ENCODE data around the gene OLAH. TPM values are rescaled to one million over a fixed set of nuclear protein-coding genes. Genes with fewer than 3 reads are reported as not detected.
A peak's percentile ranks its signal among the peaks of the same experiment; 100 is the strongest.

Gene OLAH
- polyA plus RNA-seq, 4 donors: 0.29 to 0.96 (median 0.64) TPM

- no peak for DNase-seq (ENCODE audit: low read depth in 4 of 4, low spot score in 3 of 4)
These were observed 25.1 kb downstream of the OLAH start for GRCh38 chr10:15068802-15069201.

- DNase-seq (ENCODE audit: low read depth in 4 of 4, low spot score in 3 of 4): no peak
These were observed 25.5 kb downstream of the OLAH start for GRCh38 chr10:15069230-15069629.

GRCh38 chr10:15072358-15072757 is 28.6 kb downstream of the OLAH start:
- no peak for DNase-seq (ENCODE audit: low read depth in 4 of 4, low spot score in 3 of 4)

GRCh38 chr10:15075421-15075820 is 31.7 kb downstream of the OLAH start:
- no peak for DNase-seq (ENCODE audit: low read depth in 4 of 4, low spot score in 3 of 4)

- DNase-seq (ENCODE audit: low read depth in 4 of 4, low spot score in 3 of 4): no peak
These were observed 40.1 kb downstream of the OLAH start for GRCh38 chr10:15083674-15084501.

- DNase-seq (ENCODE audit: low read depth in 4 of 4, low spot score in 3 of 4): peak; percentile 53 to 74 (median 72)
These were observed 40.8 kb downstream of the OLAH start for GRCh38 chr10:15084502-15084922.

- peak; percentile 58 to 74 (median 66) for DNase-seq (ENCODE audit: low read depth in 4 of 4, low spot score in 3 of 4)
These were observed 44.9 kb downstream of the OLAH start, which contains the start of gene ACBD7 for GRCh38 chr10:15088428-15089261. TSS of gene ACBD7 (minus strand) at chr10:15088776. CDS start at chr10:15088728, 48 bp downstream.

- DNase-seq (ENCODE audit: low read depth in 4 of 4, low spot score in 3 of 4): no peak
These were observed 47.7 kb downstream of the OLAH start for GRCh38 chr10:15091418-15091817.

- DNase-seq (ENCODE audit: low read depth in 4 of 4, low spot score in 3 of 4): no peak
These were observed 49.2 kb downstream of the OLAH start for GRCh38 chr10:15092855-15093408.

GRCh38 chr10:15096661-15097010 is 52.9 kb downstream of the OLAH start:
- DNase-seq (ENCODE audit: low read depth in 4 of 4, low spot score in 3 of 4): no peak

- peak; percentile 92 to 94 (median 93) for DNase-seq (ENCODE audit: low read depth in 4 of 4, low spot score in 3 of 4)
These were observed 53.5 kb downstream of the OLAH start, which contains the start of gene RPP38 for GRCh38 chr10:15097011-15097812. TSS of gene RPP38 (plus strand) at chr10:15097355. CDS start at chr10:15103315, 5,960 bp downstream.

- DNase-seq (ENCODE audit: low read depth in 4 of 4, low spot score in 3 of 4): no peak
These were observed 56.1 kb downstream of the OLAH start for GRCh38 chr10:15099886-15100285.

- DNase-seq (ENCODE audit: low read depth in 4 of 4, low spot score in 3 of 4): no peak
These were observed 59.8 kb downstream of the OLAH start for GRCh38 chr10:15103513-15103912.

GRCh38 chr10:15106352-15107013 is 62.7 kb downstream of the OLAH start:
- peak in 1 of 4 donors; percentile 65 for DNase-seq (ENCODE audit: low read depth in 4 of 4, low spot score in 3 of 4)

GRCh38 chr10:15112657-15113056 is 68.9 kb downstream of the OLAH start:
- DNase-seq (ENCODE audit: low read depth in 4 of 4, low spot score in 3 of 4): no peak

GRCh38 chr10:15113766-15114165 is 70.0 kb downstream of the OLAH start:
- DNase-seq (ENCODE audit: low read depth in 4 of 4, low spot score in 3 of 4): no peak

GRCh38 chr10:15116225-15116624 is 72.5 kb downstream of the OLAH start:
- no peak for DNase-seq (ENCODE audit: low read depth in 4 of 4, low spot score in 3 of 4)

GRCh38 chr10:15118615-15119014 is 74.9 kb downstream of the OLAH start:
- no peak for DNase-seq (ENCODE audit: low read depth in 4 of 4, low spot score in 3 of 4)

- no peak for DNase-seq (ENCODE audit: low read depth in 4 of 4, low spot score in 3 of 4)
These were observed 76.8 kb downstream of the OLAH start for GRCh38 chr10:15120523-15120922.

- DNase-seq (ENCODE audit: low read depth in 4 of 4, low spot score in 3 of 4): no peak
These were observed 78.0 kb downstream of the OLAH start for GRCh38 chr10:15121707-15122106.

Data from right renal pelvis (tissue), 4 donors.